ENCODE results near the gene SLC25A21. TPM values are rescaled to one million over a fixed set of nuclear protein-coding genes. Genes with fewer than 3 reads are reported as not detected.
"Not testable (repeated sequence)": the region's sequence is repeated elsewhere in the genome, so short reads cannot be mapped to it uniquely, and the experiment has no call there.

Gene SLC25A21
- total RNA-seq, 2 donors from 2014 or later: not detected

- Mint-ChIP-seq H3K9me3 (peaks cover 18 to 22% of the 10 kb centered on the region in 2 donors), H3K36me3 (no peaks in the 10 kb centered on the region), H3K27ac (no peak overlapping the region)
- DNase-seq (ENCODE audit: low spot score in 2 of 2) (no peak), ATAC-seq (no peak)
Observed at GRCh38 chr14:36880276-36880675, 292.1 kb downstream of the SLC25A21 start.

DNA sequence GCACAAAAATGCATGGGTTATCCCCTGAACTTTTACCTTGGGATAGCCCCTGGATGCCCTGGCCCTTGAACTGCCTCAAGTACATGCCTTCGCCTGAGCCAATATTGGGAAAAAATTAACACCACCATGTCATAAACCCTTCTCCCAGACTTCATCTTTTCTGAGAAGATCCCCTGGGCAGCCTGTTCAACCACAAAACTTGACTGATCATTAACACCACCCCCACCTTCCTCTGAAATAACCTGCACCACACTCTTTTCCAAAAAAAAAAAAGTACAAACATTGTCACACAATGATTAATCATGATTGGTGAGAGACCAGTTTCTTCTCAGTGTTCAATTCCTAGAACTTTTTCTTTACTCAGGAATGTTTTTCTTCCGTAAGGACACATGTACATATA is 292.8 kb downstream of the SLC25A21 start:
- ATAC-seq: no peak
- no peaks in the 10 kb centered on the region for H3K36me3 Mint-ChIP-seq
- DNase-seq (ENCODE audit: low spot score in 2 of 2): no peak
- peaks cover 17 to 18% of the 10 kb centered on the region in 2 donors for H3K9me3 Mint-ChIP-seq
- no peak overlapping the region for H3K27ac Mint-ChIP-seq

- H3K27ac Mint-ChIP-seq: no peak overlapping the region
Observed at GRCh38 chr14:36874396-36875138, 297.8 kb downstream of the SLC25A21 start.

GRCh38 chr14:36870776-36871175 is 301.6 kb downstream of the SLC25A21 start:
- no peak for ATAC-seq
- no peak for DNase-seq (ENCODE audit: low spot score in 2 of 2)
- no peak overlapping the region for H3K27ac Mint-ChIP-seq
- no peaks in the 10 kb centered on the region for H3K36me3 Mint-ChIP-seq
- peaks cover 3 to 10% of the 10 kb centered on the region in 2 donors for H3K9me3 Mint-ChIP-seq

More at GRCh38 chr14:36874396-36875138, 297.8 kb downstream of the SLC25A21 start:
- no peak for DNase-seq (ENCODE audit: low spot score in 2 of 2)
- no peak for ATAC-seq
- no peaks in the 10 kb centered on the region for H3K36me3 Mint-ChIP-seq
- peaks cover 0 to 6% of the 10 kb centered on the region in 2 donors for H3K9me3 Mint-ChIP-seq

GRCh38 chr14:36869125-36869524 is 303.3 kb downstream of the SLC25A21 start:
- no peaks in the 10 kb centered on the region for H3K36me3 Mint-ChIP-seq
- H3K9me3 Mint-ChIP-seq: peaks cover 3 to 10% of the 10 kb centered on the region in 2 donors
- ATAC-seq (no peak), DNase-seq (ENCODE audit: low spot score in 2 of 2) (no peak)
- no peak overlapping the region for H3K27ac Mint-ChIP-seq

DNA sequence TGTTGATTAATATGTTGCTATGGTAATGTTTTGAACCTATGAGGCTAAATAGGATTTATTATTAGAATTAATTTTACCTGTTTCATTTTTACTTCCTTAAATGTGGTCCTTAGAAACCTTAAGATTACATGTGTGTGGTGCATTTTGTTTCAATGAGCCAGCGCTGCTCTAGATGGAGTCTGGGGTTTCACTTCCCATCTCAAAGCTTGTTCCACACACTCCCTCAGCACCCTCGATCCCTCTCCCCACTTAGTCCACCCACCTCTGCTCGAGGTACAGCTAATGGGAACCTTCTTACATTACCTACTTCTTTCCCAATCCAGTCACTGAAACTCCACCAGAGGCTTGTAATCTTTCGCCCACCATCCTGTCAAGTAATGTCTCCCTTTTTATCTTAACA is 305.5 kb downstream of the SLC25A21 start:
- DNase-seq (ENCODE audit: low spot score in 2 of 2) (no peak), ATAC-seq (no peak)
- H3K27ac Mint-ChIP-seq: no peak overlapping the region
- H3K36me3 Mint-ChIP-seq: no peaks in the 10 kb centered on the region
- peaks cover 9 to 19% of the 10 kb centered on the region in 2 donors for H3K9me3 Mint-ChIP-seq

DNA sequence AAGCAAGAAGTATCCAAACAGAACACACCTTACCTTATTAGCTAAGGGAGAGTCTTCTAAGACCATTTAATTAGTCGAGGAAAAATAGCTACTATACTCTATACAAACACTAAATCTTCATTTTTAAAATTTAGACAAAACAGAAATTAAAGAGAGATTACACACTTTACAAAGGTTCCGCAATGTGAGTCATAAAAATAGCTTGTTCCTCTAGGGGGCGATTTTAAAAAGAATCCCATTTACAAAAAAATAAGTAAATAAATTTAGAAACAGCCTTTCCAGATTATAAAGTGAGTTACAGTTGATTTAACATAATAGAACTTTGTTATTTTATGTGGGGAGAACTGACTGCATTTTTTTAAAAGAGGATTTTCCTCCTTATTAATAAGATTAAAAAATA is 309.1 kb downstream of the SLC25A21 start:
- H3K27ac Mint-ChIP-seq: no peak overlapping the region
- peaks cover 9 to 21% of the 10 kb centered on the region in 2 donors for H3K9me3 Mint-ChIP-seq
- ATAC-seq (no peak), DNase-seq (ENCODE audit: low spot score in 2 of 2) (no peak)
- H3K36me3 Mint-ChIP-seq: no peaks in the 10 kb centered on the region

DNA sequence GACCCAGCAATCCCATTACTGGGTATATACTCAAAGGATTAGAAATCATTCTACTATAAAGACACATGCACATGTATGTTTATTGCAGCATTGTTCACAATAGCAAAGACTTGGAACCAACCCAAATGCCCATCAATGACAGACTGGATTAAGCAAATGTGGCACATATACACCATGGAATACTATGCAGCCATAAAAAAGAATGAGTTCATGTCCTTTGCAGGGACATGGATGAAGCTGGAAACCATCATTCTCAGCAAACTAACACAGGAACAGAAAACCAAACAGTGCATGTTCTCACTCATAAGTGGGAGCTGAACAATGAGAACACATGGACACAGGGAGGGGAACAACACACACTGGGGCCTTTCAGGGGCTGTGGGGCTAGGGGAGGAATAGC is 310.2 kb downstream of the SLC25A21 start:
- not testable (repeated sequence) for H3K27ac Mint-ChIP-seq; DNase-seq (ENCODE audit: low spot score in 2 of 2); H3K36me3 Mint-ChIP-seq; ATAC-seq
- peaks cover 6 to 15% of the 10 kb centered on the region in 2 donors for H3K9me3 Mint-ChIP-seq

DNA sequence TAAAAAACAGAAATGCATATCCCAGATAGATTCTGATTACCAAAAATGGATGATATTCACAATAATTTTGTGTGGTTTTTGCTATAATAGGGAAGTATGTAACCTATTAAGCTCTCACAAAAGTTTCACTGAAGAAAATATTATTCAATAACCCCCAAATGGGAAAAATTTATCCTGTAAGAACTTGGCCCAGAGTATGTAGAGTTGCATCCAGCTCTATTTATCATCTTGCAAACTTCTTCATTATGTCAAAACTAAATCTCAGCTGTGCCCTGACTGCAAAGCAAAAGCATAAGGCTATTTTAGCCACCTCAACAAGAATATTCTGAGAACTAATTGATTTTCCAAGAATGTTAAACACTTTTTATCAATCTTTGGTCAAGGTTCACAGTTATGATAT is 311.6 kb downstream of the SLC25A21 start:
- DNase-seq (ENCODE audit: low spot score in 2 of 2): no peak
- Mint-ChIP-seq H3K27ac (no peak overlapping the region), H3K36me3 (no peaks in the 10 kb centered on the region), H3K9me3 (peaks cover 12 to 13% of the 10 kb centered on the region in 2 donors)
- no peak for ATAC-seq

GRCh38 chr14:36859119-36859518 is 313.3 kb downstream of the SLC25A21 start:
- DNase-seq (ENCODE audit: low spot score in 2 of 2): no peak
- no peaks in the 10 kb centered on the region for H3K36me3 Mint-ChIP-seq
- no peak for ATAC-seq
- H3K27ac Mint-ChIP-seq: no peak overlapping the region
- H3K9me3 Mint-ChIP-seq: peaks cover 12 to 13% of the 10 kb centered on the region in 2 donors

- ATAC-seq (no peak), DNase-seq (ENCODE audit: low spot score in 2 of 2) (no peak)
- H3K9me3 Mint-ChIP-seq: peaks cover 9 to 10% of the 10 kb centered on the region in 2 donors
- H3K36me3 Mint-ChIP-seq: no peaks in the 10 kb centered on the region
- no peak overlapping the region for H3K27ac Mint-ChIP-seq
Observed at GRCh38 chr14:36857842-36858445, 314.5 kb downstream of the SLC25A21 start.

- no peak overlapping the region for H3K27ac Mint-ChIP-seq
- H3K9me3 Mint-ChIP-seq: peaks cover 5 to 8% of the 10 kb centered on the region in 2 donors
- DNase-seq (ENCODE audit: low spot score in 2 of 2) (no peak), ATAC-seq (no peak)
- no peaks in the 10 kb centered on the region for H3K36me3 Mint-ChIP-seq
Observed at GRCh38 chr14:36857136-36857535, 315.3 kb downstream of the SLC25A21 start.

DNA sequence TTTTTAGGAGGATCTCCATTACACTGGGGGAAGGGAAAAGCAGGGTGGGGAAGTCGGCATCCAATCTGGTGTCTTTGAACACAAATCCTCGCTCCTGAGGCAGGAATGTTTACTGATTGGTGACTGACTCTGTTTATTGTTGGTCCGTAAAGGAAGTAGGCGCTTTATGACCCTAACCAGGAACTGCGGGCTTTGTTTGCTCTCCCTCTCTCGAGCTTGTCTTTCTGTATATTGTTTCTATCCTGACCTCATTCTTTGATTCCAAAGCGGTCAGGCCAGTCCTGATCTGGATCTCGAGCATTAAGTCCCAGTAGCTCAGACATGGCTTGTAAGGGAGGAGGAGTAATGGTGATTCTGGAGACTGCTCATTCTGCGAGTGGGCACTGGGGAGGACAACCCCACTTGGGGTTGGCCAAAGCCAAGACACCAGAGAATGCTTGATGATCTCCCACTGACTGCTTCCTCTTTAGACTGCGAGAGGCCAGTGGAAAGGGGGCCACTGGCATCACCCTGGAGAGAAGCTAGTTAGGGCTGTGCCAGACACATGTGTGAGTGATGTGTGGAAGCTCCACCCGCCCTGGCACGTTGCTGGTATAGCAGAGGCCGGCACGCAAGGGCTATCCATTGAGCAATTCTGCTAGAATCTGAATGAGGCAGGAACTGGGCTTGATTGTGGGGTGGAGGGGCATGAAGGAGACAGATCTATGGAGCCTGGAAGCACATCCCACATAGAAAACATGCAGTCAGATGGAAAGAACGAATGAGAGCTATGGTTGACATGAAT is 316.1 kb downstream of the SLC25A21 start:
- Mint-ChIP-seq H3K36me3 (no peaks in the 10 kb centered on the region), H3K27ac (no peak overlapping the region), H3K9me3 (peaks cover 0 to 8% of the 10 kb centered on the region in 2 donors)
- no peak for DNase-seq (ENCODE audit: low spot score in 2 of 2)
- no peak for ATAC-seq

DNA sequence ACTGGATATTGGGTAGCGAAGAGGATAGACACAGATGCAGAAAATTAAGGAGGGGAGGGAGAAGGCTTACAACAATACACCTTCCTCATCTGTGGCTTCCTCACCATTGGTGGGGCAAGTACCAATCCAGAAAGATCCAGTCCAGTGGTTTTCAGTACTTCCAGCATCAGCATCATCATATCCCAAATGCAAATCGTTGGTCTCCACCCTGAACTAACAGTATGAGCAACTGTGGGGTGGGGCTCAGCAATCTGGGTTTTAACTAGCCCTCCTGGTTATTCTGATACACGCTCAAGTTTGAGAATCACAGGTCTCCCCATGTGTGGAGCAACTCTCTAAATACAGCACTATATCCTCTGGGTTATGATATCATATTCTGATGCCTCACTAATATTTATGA is 317.0 kb downstream of the SLC25A21 start:
- ATAC-seq: no peak

DNA sequence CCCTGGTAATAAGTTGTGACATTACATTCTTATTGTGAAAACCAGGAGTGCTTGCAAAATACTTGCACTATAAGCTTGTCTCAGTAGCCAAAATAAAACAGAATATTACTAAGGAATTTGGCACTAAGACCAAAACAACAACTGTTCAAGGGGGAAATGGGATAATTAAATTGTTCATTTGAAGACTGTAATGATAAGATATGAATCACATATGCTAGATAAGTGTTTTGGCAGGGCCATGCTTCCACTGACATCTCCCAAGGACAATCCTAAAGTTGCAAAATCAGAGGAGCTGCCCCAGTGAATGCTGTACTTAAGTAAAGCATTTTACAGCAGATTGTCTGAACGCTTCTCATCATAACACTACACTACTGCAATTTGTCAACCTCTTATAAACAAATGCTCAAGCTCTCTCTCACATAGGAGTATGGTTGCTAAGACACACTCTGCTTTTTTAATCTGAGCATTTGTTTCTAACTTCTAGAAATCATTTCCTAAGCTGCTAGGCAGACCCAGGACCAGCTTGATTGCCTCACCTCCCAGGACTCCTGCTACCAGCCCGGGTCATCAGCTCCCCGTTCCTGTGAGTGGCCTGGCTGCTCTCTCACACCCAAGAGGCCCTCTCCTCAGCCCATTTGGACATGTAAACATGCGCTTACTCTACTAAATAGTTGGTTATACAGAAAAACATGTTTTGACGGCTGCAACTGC is 319.3 kb downstream of the SLC25A21 start:
- ATAC-seq (no peak), DNase-seq (ENCODE audit: low spot score in 2 of 2) (no peak)
- no peaks in the 10 kb centered on the region for H3K36me3 Mint-ChIP-seq
- H3K27ac Mint-ChIP-seq: no peak overlapping the region
- H3K9me3 Mint-ChIP-seq: peaks cover 0 to 8% of the 10 kb centered on the region in 2 donors

More for the DNA sequence above, 317.0 kb downstream of the SLC25A21 start:
- DNase-seq (ENCODE audit: low spot score in 2 of 2): no peak
- Mint-ChIP-seq H3K9me3 (peaks cover 0 to 8% of the 10 kb centered on the region in 2 donors), H3K36me3 (no peaks in the 10 kb centered on the region), H3K27ac (no peak overlapping the region)

GRCh38 chr14:36848213-36848612 is 324.2 kb downstream of the SLC25A21 start:
- no peaks in the 10 kb centered on the region for H3K36me3 Mint-ChIP-seq

More at GRCh38 chr14:36848213-36848612, 324.2 kb downstream of the SLC25A21 start:
- no peak for ATAC-seq
- no peak for DNase-seq (ENCODE audit: low spot score in 2 of 2)
- no peak overlapping the region for H3K27ac Mint-ChIP-seq
- peaks cover 0 to 7% of the 10 kb centered on the region in 2 donors for H3K9me3 Mint-ChIP-seq
